Activated CD4-positive, alpha-beta T cell treated with anti-CD3 and anti-CD28 coated beads, Interleukin-2, amount 50 U/mL, for 16 hours (primary cell): ENCODE results near the gene KAT7.

Experiments
- DNase-seq: peaks from one replicate; pipeline ENCODE4 v3.0.0-alpha.2; 2020

Gene KAT7

GRCh38 chr17:49843774-49844350 is 55.4 kb downstream of the KAT7 start:
- DNase-seq = peak; percentile 20

GRCh38 chr17:49845321-49845720 is 56.8 kb downstream of the KAT7 start:
- no peak for DNase-seq

GRCh38 chr17:49846938-49847712 is 58.6 kb downstream of the KAT7 start:
- DNase-seq = no peak

DNA sequence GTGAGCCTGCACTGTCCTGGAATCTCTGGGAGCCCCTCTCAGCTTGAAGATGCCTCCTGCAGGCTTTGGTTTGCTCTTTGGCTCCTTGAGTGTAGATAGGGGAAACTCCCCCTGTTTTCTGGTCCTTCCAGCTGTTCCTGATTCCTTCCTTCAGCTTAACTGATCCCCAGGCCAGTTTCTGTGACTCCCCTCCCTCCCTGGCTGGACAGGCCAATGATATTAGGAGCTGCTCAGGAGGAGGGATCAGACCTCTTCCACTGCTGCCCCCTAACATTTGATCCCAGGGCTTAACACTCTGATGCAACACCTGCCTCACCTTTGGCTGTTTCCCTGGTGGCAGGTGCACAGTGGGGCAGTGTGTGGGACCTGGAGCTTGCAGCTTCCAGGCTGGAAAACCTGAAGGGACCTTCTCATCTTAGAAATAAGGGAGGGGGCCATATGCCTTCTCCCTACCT is 59.6 kb downstream of the KAT7 start, which contains the start of gene TAC4:
Gene TAC4, minus strand, starts transcription at position 51 of the 455 bp plus-strand sequence. CDS start 52 bp downstream, outside the sequence.
- DNase-seq = no peak

GRCh38 chr17:49848739-49849138 is 60.3 kb downstream of the KAT7 start:
- no peak for DNase-seq

- DNase-seq = no peak
These were observed 61.7 kb downstream of the KAT7 start for GRCh38 chr17:49850218-49850610.

- DNase-seq = no peak
These were observed 62.4 kb downstream of the KAT7 start for GRCh38 chr17:49850772-49851386.

DNA sequence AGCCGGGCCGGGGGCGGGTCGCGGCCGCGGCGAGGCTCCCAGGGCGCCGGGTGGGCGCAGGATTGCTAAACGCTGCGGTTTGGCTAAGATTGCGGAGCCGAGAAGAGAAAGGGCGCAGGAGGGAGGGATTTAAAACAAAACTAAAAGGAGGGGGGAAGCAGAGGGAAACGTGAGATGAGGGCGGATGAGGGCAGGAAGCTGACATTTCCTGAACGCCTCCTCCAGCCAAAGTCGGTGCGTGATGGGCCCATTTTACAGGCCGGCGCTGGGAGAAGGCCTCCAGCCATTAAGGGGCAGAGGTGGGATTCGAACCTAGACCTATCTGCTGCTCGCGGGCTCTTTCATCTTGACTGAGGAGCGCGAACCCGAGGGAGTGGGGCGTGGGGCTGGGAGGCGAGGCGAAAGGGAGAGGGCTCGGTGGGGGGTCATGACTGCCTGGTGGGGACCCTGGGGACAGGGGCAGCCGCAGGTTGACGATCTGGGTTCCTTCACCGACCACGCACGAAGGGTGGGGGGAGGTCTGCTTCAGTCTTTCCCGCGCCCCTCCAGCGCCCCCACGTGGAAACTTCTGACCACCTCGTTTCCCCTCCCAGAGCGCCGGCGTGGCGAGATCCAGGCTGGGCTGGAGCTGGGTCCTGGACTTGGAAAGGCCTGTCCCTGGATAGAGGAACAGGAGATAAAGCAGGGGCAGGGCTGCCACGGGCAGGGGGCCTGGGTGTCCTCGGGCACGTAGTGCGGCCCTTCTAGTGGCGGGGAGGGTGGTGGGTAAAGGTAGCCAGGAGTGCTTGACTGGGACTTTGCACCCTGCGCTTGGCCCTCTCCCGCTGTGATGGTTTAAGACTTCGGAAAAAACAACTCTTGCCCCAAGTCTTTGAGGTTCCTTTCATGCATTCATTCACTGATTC is 63.2 kb downstream of the KAT7 start:
- peak; percentile 64 for DNase-seq

GRCh38 chr17:49853470-49854015 is 65.1 kb downstream of the KAT7 start:
- DNase-seq = no peak

- no peak for DNase-seq
These were observed 65.6 kb downstream of the KAT7 start for GRCh38 chr17:49854126-49854525.

- DNase-seq = no peak
These were observed 70.3 kb downstream of the KAT7 start for GRCh38 chr17:49858796-49859195.

DNA sequence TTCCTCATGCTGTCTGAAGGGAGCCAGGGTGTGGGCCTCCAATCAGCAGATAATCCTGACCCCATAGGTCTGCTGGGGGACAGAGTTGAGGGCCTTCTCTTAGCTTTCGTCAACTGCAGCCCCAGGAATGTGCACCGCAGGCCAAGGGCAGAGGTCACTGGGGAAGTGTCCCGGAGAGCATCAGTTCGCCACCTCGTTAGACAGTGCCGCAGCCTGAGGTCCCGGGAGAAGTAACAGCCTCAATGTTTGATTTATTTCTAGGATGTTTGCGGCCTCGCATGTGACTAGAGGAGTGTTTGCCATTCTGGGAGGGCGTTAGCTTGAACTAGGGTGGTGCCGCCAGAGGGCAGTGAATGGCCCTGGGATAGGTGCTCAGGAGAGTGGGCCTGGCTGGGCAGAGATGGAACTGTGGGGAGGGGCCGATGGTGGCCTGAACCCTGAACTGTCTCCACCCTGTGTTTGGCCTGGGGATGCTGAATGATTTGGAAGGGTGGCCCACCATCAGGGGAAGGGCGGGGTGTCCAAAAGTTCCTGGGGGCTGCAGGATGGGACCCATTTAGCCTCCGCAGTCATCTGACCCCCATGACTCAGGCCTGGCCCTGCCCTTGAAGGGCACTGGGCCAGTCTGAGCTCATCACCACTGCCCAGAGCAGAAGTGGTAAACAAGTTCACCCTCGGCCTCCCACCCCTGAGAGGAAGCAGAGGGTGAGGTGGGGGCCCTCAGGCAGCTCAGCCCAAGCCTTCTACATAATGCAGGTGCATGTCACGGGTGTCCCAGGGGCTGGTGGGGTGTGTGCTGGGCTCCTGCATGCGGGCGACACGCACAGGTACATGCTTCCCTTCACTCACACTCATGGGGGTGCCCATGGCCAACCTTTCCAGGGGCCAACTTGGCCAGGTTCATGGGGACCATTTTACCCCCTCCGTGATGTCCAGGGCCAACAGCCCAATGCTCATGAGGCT is 71.8 kb downstream of the KAT7 start:
- DNase-seq = no peak

DNA sequence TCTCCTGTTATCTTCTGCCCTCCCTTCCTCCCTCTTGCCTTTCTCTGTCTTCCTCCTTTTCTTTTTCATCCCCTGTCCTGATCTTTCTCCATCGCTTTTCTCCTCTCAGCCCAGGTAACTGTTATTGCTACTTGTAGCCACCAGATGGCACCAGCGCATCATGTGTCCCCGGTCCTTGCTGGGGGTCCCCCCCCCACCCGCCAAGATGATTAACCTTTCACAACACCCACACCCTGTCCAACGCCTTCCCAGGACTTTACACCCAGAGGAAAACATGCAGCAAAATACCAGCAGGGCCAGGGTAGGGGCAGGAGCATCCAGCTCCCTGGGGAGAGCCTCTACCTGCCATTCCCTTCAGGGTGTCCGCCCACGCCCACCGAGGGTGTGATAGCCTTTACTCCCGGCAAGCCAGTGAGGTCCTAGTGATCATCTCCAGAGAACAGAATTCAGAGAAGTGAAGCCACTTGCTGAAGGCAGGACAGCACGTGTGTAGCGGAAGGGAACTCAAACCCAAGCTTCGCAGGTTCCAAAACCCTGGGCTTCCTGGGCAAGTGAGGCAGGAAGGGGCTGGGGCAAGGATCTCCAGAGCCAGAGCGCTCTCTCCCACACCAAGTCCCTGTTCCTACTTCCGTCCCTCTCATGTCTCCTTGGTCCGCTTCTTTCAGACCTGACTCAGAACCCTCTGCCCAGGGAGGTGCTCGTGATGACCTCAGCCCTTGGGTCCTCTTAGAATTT is 72.8 kb downstream of the KAT7 start:
- peak; percentile 40 for DNase-seq

GRCh38 chr17:49862781-49863331 is 74.4 kb downstream of the KAT7 start:
- DNase-seq = no peak

DNA sequence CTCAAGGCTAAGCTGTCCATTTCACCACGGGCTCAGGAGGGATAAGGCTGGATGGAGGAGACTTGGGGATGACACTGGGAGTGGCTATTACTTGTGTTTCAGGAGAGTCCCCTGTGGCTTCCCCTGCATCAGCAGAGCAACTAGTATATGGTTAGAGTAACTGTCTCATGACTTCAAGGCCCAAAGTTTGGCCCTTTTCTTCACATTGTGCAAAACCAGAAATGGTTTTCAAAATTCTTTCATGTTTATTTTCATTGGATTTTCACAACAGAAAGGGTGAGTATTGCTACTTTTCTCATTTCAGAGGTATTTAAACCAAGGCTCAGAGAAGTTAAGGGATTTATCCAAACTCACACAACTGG is 77.5 kb downstream of the KAT7 start:
- DNase-seq = no peak

- DNase-seq = no peak
These were observed 78.5 kb downstream of the KAT7 start for GRCh38 chr17:49866882-49867413.

DNA sequence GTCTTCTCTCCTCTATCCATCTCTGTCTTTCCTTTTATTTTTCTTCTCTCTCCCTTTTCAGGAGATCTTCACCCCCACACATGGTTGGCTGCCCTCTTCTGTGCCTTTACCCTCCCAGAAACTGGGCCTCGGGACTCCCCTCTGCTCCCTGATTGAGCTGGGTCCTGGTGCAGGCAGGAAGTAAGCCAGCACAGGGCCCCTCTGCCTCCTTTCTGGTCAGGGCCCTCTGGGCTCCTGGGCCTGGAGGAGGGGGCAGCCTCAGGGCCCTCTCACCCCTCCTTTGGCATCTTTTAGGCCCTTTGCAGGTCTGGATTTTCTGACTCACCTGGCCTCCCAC is 80.5 kb downstream of the KAT7 start:
- no peak for DNase-seq

- DNase-seq = no peak
These were observed 81.8 kb downstream of the KAT7 start for GRCh38 chr17:49870298-49870697.

- DNase-seq = no peak
These were observed 82.7 kb downstream of the KAT7 start for GRCh38 chr17:49871211-49871610.

DNA sequence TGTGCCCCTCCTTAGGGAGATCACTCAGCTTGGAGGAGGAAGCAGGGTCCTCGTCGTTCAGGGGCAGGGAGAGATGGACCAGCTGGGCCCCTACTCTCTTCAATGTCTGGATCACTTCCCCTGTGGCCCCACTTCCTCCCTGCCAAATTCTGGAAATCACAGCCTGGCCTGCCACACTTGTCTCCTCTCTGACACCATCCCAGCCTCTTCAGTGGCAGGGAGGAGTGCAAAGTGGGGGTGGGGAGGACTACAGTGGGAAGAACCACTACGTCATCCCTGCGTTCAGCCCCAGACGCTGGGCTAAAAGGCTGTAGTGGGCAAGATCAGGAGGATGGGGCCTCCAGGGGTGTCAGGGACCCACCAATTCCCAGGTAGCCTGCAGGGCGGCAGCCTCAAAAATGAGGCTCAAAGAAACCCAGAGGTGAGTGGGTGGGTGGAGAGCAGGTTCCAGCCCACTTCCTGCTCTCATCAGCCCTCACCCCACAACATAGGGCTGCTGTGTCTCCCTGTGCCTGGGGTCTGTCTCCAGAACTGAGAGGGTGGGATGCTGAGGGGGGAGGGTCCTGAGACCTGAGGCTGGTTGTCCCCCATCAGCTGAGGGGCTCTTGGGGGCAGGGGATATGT is 84.4 kb downstream of the KAT7 start:
- no peak for DNase-seq
